GM21717 (cell line): Measurements from ENCODE around the gene NEO1.

Source experiments
- ATAC-seq: cut with Tn5 transposase; IDR thresholded peaks from one replicate; pipeline ENCODE4 v1.9.1; 2021; ENCODE audit warnings: mild to moderate bottlenecking, moderate library complexity; ENCODE audit not compliant: unreplicated experiment

The NEO1 gene

DNA sequence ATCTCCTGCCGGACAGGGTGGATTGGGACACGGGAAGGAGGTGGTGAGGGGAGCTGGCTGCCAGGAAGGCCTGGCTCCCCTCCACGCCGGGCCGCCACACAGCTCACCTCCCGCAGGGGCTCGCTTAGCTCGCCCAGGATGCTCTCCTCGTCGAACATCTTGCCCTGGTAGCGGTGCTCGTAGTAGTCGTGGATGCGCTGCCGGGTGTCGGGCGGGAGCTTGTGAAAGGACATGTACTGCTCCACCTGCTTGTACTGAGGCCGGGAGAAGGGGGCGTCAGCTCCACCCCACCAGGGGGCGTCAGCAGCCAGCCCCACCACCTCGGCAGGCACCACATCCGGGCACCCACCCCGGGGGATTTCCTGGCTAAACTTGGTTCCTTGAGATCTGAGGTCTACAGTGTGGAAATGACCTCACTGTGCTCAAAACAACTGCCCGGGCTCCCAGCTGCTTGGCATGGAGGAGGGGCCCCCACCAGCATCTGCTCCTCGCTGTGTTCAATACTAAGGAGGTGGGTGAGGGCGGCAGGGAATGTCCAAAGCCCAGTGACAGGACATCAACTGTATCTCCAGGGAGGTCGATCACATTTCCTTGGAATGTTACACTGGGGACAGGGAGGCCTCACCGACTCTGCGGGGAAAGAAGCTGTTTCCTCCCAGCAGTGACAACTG, 273.1 kb downstream of the NEO1 start:
- no peak for ATAC-seq

DNA sequence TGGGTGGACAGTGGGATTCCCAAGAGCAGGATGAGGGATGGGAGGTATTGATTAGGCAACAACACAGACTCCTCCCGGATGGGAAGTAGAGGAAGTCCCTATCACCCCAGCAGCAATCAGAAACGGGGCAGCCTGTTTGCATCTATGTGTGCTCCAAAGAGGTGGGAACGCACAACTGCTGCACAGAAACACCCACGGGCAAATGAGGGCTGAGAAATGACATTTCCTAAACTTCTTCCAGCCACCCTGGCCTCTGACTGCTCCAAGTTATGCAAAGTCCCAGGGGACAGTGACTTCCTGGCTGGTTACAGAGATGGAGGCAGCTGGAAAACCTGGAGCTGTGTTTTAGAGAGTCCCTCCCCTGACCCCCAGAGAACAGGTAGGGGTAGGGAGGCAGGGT, 273.9 kb downstream of the NEO1 start:
- no peak for ATAC-seq

DNA sequence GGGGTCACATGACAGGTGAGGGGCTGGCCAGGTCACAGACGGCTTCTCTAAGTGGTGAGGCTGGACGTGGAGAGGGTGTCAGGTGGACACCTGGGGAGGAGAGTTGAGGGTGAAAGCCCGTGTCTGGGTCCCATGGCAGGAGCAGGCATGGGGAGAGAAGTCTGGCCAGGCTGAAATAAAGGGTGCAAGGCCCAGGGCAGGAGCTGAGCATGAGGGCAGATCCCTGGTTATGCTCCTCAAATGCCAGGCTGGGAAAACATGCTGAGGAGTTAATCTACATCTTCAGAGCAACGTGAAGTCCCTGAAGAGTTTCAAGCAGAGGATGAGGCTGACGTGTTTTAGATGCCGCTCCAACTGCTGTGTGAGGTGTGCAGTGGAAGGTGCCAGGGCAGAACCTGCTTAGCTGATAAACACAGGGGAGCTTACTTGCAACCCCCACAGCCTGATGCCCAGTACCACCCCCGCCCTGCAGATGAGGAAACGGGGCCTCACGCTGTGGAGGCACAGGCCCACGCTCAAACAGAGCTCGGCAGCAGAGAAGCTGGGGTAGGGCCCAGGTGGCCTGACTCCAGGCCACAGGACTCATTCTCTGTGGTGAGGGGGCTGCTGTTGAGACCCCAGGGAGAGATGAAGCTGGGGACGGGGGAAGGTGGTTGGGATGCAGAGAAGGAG, 276.0 kb downstream of the NEO1 start:
- no peak for ATAC-seq

DNA sequence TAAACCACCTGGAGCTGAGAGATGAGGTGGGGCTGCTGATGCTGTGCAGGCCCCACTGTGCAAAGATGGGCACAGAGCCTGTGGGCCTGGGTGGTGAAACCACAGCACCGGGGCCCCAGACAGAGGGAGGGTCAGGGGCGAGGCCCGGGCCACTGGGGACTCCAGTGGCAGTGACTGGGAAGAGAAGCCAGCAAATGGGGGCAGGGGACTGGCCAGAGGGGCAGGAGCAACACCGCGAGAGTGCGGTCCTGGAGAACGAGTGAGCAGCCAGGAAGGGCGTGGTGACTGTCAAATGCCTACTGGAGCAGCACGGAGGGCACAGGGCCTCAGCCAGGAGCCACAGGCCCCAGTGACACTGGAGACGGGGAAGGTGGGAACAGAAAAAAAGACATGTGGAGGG, 276.7 kb downstream of the NEO1 start:
- ATAC-seq, result no peak

DNA sequence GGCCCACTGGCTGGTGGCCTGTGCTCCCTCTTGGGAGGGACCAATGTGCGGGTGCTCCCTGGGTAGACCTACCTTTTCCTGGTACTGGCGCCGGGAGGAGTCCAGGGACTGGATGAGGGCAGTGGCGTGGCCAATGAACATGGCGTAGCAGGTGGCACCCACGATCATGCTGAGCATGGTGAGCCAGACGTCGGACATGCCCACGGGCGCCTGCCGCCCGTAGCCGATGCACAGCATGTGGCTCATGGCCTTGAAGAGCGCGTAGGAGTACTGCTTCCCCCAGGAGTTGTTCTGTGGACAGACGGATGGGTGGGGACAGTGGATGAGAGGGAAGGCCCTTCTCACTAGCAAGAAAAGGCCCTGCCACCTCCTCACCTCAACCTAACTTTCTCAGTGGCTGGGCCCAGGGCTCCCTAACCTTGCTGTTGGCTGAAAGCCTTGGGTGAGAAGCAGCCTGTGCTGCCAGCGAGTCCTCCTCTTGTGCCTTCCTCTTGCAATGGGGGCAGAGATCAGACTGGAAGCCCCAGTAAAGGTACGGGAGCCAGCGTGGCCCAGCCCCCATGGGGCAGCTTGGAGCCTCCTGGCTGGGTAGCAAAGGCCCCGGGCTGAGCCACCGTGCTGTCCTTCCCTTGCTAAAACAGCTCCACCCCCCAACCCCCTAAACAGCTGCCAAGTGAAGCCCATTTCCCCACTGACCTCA, 277.4 kb downstream of the NEO1 start:
- no peak for ATAC-seq

DNA sequence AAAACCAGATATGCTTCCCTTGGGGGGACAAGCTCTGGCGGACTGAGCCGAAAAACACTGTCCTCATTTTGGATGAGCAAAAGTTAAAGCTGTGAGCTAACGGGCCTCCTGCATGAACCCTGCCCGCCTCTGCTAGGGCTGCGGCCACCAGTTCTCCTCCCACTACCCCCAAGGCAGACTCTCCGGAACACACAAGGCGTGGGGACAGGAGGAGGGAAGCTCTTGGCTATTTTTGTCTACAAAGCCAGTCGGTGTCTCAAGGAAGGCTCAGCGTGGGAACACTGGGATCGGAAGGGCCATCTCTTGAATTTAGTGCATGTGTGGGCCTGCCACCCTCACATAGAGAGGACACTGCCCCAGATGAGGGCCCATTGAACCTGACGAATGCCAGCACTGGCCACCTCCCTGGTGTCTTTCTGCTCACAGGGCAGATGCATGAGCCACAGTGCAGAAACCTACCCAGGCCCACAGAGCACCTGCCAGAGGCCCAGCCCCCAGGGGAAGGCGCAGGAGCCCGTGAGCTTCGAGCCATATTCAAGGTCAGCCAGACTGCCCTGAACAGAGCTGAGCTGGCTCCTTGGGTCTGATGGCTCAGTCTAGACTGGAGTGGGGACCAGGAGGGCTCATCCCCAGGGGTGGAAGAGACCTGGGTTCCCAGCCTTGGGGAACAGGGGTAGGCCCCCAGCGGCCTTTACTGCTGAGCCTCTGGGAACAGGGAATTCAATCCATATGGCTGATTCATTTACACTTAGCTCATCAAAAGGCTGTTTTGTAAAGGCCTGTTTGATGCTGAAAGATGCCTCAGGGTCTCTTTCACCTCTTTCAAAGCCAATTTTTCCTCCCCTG, 278.2 kb downstream of the NEO1 start:
- no peak for ATAC-seq

DNA sequence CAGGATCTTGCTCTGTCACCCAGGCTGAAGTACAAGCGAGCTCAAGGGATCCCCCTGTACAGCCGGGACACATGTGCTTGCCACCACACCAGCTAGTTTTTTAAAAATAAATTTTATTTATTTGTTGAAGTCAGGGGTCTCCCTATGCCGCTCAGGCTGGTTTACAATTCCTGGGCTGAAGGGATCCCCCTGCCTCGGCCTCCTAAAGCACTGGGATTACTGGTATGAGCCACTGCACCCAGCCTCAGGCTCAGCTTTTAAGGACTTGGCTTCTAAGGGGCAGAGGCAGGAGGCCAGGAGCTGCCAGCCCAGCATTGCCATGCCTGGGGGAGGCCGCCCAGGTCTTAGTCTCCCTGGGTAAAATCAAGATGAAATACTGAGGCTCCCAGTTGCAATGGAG, 279.2 kb downstream of the NEO1 start:
- no peak for ATAC-seq

DNA sequence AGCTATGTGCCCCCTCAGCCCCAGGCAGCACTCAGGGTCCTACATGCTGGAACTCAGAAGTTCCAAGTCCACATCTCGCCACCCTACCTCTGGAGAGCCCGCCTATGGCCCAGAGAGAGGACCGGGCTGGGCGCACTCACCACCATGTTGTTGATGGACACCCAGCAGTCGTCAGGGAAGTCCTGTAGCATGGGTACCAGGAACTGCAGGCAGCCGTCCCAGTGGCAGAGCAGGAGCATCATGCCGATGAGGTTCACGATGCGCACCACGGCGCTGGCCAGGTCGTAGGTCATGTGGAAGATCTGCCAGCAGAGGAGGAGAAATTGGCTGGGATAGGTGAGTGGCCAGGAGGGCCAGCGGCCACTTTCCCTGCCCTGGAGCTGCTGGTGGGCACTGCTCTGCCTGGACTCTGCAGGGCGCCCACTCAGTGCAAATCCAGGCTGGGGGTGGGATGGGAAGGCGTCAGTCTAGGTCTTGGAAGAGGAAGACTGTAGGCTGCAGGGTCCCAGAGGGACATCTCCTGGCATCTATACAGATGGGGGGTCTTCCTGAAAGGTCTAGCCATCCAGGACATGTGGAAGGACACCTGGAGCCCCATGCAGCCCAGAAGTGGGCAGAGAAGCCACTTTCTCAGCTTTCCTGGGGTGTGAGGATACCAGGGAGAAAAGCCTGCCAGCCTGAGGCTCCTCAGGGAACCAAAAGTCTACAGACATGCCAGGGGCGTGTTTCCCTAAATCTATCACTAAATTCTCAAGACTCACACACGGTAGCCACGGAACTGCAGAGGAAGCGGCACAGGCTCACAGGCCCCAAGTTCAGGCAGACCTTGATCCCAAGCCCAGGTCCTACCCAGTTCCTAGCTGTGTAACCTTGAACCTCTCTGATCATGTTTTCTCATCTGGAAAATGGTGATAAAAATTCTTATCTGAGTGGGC, 280.0 kb downstream of the NEO1 start:
- no peak for ATAC-seq

DNA sequence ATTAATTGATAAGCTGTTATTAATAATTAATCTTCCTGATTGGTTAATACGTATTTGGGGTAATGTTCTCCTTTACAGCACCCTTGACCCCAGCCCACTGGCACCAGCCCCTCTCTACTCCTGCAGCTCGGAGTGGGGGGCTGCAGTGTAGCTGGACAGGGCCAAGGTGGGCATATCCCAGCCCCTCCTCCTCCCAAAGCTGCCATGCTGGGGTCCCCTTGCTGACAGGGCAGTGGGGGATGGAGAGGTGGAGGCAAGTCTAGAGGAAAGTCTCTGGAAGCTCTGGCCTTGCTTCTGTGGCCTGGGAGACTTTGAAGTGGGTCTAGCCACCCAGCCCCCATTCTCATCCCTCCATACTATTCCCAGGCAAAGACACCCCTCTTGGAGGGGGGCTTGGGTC, 280.7 kb downstream of the NEO1 start:
- no peak for ATAC-seq

DNA sequence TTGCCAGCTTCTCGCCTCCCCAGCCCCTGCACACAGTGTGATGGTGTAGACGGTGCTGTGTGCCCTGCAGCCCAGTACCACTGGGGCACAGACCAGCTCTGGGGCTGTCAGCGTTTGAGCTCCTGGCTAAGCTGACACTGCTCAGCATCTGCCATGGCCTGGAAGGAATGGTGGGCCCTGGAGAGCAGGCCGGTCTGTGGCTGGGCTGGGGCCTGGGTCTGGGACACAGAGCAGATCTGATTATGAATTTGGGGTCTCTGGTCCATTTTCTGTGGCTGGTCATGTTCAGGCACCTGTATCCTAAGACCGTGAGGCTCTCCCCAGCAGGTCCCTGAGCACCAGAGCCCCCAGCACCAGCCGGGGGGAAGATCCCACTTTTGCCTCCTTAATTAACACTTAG, 281.8 kb downstream of the NEO1 start:
- no peak for ATAC-seq

GRCh38 chr15:73335026-73335425, 282.8 kb downstream of the NEO1 start:
- ATAC-seq, result no peak

DNA sequence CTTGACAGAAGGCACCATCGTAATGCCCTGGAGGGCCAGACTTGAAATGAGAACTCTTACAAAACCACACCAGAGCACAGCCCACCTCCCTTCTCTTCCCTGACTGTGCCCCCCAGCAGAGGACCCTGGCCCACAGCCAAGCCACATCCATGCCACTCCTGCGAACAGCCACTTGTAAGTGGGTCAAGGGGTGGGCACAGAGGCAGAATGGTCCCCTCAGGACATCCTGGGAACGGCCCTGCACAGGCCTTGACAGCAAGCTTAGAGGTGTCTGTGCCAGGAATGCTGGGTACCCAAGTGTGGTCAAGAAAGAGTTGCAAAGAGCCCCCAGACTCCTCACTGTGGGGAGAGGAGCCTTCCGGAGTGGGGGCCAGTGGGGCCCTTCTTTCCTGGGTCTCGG, 283.2 kb downstream of the NEO1 start:
- no peak for ATAC-seq

DNA sequence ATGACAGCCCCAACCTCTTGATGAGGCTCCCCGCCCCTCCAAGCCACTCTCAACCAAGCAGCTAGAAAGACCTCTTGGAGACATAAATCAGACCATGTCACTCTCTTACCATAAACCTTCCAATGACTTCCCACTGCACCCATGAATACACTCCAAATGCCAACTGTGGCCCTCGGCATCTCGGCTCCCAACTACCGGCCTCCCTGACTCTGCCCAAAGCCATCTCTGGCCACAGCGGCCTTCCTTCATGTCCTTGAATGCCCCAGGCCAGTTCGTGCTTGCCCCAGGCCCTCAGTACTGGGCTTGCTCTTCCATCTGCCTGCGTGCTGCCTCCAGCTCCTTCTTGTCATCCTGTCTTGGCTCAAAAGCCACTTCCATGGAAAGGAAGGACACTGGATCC, 284.5 kb downstream of the NEO1 start:
- no peak for ATAC-seq

DNA sequence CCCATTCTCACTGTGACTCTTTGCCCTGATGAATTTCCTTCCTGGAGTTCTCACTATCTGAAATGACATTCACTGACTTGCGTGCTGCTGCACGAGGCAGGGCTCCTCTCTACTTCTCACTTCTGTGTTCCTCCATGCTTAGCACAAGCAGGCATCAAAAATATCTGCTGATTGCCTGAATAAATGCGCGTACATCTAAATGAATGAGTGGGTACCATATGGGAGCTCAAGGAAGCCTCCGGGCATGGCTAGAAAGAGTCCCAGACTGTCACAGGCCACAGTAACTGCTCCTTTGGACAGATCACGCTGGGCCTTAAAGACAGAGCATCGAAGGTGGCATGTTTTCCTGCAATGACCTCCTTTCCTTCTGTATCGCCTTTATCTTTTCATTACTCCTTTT, 284.9 kb downstream of the NEO1 start:
- no peak for ATAC-seq

- no peak for ATAC-seq
Measured at GRCh38 chr15:73338058-73338457, 285.8 kb downstream of the NEO1 start.

DNA sequence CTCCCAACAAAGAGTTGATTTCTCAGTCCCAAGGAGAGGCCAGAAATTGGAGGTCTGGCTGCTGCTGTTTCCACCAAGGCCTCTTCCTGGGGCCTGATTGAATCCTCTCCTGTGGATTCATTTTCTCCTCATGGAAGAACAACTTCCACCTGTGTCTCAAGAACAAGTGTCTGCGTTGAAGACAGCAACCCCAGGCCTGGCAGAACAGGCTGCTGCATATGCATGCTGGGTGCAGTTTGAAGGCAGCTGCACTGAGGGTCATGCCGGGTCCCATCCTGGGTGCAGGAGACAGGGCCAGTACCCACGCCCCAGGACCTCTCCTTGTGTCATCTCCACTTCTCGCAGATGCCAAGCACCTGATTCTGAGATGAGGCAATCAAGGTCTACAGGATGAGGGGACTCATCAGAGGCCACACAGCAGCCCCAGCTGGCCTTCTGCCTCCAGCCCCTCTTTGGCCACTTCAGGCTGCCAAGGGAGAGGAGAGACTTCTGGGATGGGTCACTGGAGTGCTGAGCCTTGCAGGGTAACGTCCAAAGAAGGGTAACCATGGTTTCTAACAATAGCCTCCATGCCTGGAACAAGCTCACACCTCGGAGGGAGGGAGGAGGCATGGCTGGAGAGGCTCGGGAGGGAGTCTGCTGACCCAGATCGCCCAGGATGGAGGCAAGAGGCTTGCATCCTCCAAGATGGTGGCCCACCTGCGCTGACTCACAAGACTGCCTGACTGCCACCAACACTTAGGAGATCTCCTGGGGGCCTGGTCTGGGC, 286.5 kb downstream of the NEO1 start:
- ATAC-seq, result no peak

- no peak for ATAC-seq
Measured at GRCh38 chr15:73340502-73341192, 288.4 kb downstream of the NEO1 start.

DNA sequence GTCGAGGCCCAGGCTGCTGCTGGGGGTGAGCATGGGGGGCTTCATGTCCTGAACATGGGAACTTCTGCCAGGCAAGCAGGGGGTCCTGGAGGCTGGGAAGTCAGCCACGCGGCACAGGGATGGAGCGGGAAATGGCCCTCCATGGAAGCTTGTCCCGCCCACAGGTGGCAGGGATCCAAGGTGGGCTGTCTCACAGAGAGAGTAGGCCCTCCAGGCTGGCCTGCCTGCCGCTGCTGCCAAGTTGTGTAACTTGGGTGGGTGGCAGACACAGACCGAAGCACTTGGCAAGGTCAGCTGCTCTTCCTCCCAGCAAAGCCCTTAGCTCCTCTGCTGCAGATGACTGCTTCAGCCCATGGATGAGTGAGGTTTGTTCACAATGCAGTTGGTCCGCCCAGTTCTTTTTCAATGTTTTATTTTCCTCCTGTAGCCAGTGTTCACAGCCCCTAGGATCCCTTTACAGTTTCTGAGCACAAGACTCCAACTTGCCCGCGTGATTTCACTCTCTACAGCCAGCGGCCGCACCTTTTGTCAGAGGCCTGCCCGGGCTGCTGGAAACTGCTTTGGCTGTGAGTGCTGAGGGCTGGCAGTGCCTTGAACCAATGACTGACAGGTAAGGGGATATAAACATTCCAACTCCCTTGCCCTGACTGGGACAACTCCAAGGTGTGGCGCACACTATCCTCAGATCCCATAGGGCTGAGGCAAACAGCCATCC, 289.8 kb downstream of the NEO1 start:
- ATAC-seq, result no peak
